GM19468 (cell line): ENCODE results near the gene MMP13.
"Not testable (repeated sequence)": the region's sequence is repeated elsewhere in the genome, so short reads cannot be mapped to it uniquely, and the experiment has no call there.

Experiments used
- ATAC-seq: cut with Tn5 transposase; IDR thresholded peaks from one replicate; pipeline ENCODE4 v1.9.1; 2021; ENCODE audit warnings: mild to moderate bottlenecking, moderate library complexity, moderate number of reproducible peaks; ENCODE audit not compliant: unreplicated experiment; ENCODE audit errors: extremely low read depth

Gene MMP13

GRCh38 chr11:102911758-102912481 lies 43.6 kb downstream of the MMP13 start:
- no peak for ATAC-seq

DNA sequence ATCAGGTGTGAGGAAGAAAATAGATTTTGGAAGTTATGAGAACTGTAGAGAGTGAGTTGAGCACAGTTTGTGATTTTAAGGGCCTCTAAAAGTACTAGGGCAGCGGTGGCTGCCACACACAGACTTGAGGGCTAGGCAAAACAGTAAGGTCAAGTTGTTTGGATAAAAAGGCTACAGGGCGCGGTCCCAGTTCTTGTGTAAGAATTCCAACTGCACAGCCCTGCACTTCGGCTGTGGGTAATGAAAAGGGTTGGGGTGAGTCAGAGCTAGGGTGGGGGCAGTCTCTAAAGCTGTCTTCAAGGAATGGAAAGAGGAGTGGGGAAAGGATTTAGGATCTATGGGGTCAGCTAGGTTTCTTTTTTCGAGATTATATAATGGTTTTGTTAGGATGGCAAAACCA lies 49.7 kb downstream of the MMP13 start:
- ATAC-seq, result not testable (repeated sequence)

DNA sequence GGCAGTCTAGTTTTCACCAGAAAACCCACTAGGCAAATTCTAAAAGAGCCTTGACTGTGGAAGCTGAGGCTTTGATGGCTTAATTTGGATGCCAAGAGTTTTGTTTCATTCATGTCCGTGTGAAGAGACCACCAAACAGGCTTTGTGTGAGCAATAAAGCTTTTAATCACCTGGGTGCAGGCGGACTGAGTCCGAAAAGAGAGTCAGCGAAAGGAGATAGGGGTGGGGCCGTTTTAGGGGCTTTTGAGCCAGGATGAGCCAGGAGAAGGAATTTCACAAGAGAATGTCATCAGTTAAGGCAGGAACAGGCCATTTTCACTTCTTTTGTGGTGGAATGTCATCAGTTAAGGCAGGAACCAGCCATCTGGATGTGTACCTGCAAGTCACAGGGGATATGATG lies 51.6 kb downstream of the MMP13 start:
- ATAC-seq, result not testable (repeated sequence)

DNA sequence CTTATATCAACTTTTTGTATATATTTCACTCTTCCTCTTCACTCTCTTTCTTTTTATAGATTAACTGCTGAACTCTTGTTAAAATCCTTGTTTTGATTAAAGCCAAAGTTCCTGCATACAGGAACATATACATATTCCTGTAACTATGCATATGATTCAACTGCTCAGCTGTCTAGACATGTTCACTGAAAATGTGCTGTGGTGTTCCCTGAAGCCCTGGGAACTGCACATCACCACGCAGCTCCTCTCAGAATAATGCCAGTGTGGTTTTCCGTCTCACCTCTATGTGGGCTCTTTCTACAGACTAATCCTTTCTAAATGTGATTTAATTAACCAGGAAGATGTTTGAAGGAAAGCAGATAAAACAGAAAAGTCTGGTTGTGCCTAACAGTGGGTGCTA lies 55.2 kb downstream of the MMP13 start:
- no peak for ATAC-seq
